Measurements from ENCODE around the gene PIAS1.

DNA sequence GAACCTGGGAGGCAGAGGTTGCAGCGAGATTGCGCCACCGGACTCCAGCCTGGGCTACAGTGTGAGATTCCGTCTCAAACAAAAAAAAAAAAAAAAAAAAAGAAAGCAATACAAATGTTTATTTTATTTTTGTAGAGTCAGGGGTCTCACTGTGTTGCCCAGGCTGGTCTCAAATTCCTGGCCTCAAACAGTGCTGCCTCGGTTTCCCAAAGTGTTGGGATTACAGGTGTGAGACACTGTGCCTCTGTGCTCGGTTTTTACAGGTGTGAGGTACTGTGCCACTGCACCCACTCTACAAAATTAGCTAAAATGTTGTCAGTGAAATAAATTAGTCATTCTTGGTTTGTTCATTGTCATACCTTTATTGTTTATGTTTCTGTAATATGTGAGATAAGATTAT, 5.5 kb downstream of the PIAS1 start:
- TF ChIP-seq, protein P1, sequence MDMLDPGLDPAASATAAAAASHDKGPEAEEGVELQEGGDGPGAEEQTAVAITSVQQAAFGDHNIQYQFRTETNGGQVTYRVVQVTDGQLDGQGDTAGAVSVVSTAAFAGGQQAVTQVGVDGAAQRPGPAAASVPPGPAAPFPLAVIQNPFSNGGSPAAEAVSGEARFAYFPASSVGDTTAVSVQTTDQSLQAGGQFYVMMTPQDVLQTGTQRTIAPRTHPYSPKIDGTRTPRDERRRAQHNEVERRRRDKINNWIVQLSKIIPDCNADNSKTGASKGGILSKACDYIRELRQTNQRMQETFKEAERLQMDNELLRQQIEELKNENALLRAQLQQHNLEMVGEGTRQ (CRISPR knock-in tag; IDR thresholded peaks at IDR 0.05), result no peak
- TF ChIP-seq, protein P2, sequence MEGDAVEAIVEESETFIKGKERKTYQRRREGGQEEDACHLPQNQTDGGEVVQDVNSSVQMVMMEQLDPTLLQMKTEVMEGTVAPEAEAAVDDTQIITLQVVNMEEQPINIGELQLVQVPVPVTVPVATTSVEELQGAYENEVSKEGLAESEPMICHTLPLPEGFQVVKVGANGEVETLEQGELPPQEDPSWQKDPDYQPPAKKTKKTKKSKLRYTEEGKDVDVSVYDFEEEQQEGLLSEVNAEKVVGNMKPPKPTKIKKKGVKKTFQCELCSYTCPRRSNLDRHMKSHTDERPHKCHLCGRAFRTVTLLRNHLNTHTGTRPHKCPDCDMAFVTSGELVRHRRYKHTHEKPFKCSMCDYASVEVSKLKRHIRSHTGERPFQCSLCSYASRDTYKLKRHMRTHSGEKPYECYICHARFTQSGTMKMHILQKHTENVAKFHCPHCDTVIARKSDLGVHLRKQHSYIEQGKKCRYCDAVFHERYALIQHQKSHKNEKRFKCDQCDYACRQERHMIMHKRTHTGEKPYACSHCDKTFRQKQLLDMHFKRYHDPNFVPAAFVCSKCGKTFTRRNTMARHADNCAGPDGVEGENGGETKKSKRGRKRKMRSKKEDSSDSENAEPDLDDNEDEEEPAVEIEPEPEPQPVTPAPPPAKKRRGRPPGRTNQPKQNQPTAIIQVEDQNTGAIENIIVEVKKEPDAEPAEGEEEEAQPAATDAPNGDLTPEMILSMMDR (IDR thresholded peaks at IDR 0.05), result no peak
- TF ChIP-seq, protein P3, sequence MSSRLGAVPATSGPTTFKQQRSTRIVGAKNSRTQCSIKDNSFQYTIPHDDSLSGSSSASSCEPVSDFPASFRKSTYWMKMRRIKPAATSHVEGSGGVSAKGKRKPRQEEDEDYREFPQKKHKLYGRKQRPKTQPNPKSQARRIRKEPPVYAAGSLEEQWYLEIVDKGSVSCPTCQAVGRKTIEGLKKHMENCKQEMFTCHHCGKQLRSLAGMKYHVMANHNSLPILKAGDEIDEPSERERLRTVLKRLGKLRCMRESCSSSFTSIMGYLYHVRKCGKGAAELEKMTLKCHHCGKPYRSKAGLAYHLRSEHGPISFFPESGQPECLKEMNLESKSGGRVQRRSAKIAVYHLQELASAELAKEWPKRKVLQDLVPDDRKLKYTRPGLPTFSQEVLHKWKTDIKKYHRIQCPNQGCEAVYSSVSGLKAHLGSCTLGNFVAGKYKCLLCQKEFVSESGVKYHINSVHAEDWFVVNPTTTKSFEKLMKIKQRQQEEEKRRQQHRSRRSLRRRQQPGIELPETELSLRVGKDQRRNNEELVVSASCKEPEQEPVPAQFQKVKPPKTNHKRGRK (CRISPR knock-in tag; IDR thresholded peaks at IDR 0.05; ENCODE audit: borderline replicate concordance), result no peak

Data from WTC11 (cell line).